ENCODE measurements around the gene RNH1. TPM values are rescaled to one million over a fixed set of nuclear protein-coding genes. Genes with fewer than 3 reads are reported as not detected.

Gene RNH1
- total RNA-seq, 2 donors from 2014 or later, result 42.7 to 43.2 TPM

GRCh38 chr11:495537-495931 is 11.5 kb downstream of the RNH1 start:
- no peaks in the 10 kb centered on the region for H3K4me1 ChIP-seq (ENCODE audit: control insufficient read depth, insufficient read depth, low read length)
- no peaks in the 10 kb centered on the region for H3K27me3 ChIP-seq (ENCODE audit: control insufficient read depth, insufficient read depth, low read length, poor library complexity, severe bottlenecking)
- WGBS, 2 experiments (ENCODE audit: insufficient coverage in 1 of 2, insufficient read length in 1 of 2), result 96 to 97% methylated on average over 6 to 10 of the region's 10 CpGs
- Mint-ChIP-seq H3K27ac (no peak overlapping the region), H3K4me1 (no peaks in the 10 kb centered on the region), H3K4me3 (no peak overlapping the region), H3K9me3 (peaks cover 11% of the 10 kb centered on the region), H3K36me3 (ENCODE audit: low read depth) (peaks cover 51% of the 10 kb centered on the region), H3K27me3 (ENCODE audit: insufficient read depth) (no peaks in the 10 kb centered on the region)
- H3K36me3 ChIP-seq (ENCODE audit: control insufficient read depth, insufficient read depth, low read length), result peaks cover 48% of the 10 kb centered on the region
- H3K9ac ChIP-seq (ENCODE audit: extremely low read depth, low read length, poor library complexity, severe bottlenecking), result no peak overlapping the region
- no peak overlapping the region for H3K4me3 ChIP-seq (ENCODE audit: low read length)
- no peak for TF ChIP-seq CTCF (conservative IDR thresholded peaks at IDR 0.05)
- H3K9me3 ChIP-seq (ENCODE audit: control insufficient read depth, low read length), result peaks cover 5% of the 10 kb centered on the region
- DNase-seq, result no peak
- peak overlapping the region; percentile 41 for H3K27ac ChIP-seq (ENCODE audit: low read depth, low read length)

GRCh38 chr11:494761-495536 is 12.1 kb downstream of the RNH1 start:
- H3K9me3 ChIP-seq (ENCODE audit: control insufficient read depth, low read length), result peaks cover 5% of the 10 kb centered on the region
- H3K4me1 ChIP-seq (ENCODE audit: control insufficient read depth, insufficient read depth, low read length), result no peaks in the 10 kb centered on the region
- Mint-ChIP-seq H3K27ac (peak overlapping the region; percentile 55), H3K27me3 (ENCODE audit: insufficient read depth) (no peaks in the 10 kb centered on the region), H3K4me3 (no peak overlapping the region), H3K9me3 (peaks cover 11% of the 10 kb centered on the region), H3K4me1 (no peaks in the 10 kb centered on the region), H3K36me3 (ENCODE audit: low read depth) (peaks cover 48% of the 10 kb centered on the region)
- H3K9ac ChIP-seq (ENCODE audit: extremely low read depth, low read length, poor library complexity, severe bottlenecking), result no peak overlapping the region
- no peak for TF ChIP-seq CTCF (conservative IDR thresholded peaks at IDR 0.05)
- DNase-seq, result no peak
- no peak overlapping the region for H3K4me3 ChIP-seq (ENCODE audit: low read length)
- peak overlapping the region; percentile 41 for H3K27ac ChIP-seq (ENCODE audit: low read depth, low read length)
- 94 to 97% methylated on average over 19 to 37 of the region's 37 CpGs for WGBS, 2 experiments (ENCODE audit: insufficient coverage in 1 of 2, insufficient read length in 1 of 2)
- no peaks in the 10 kb centered on the region for H3K27me3 ChIP-seq (ENCODE audit: control insufficient read depth, insufficient read depth, low read length, poor library complexity, severe bottlenecking)
- H3K36me3 ChIP-seq (ENCODE audit: control insufficient read depth, insufficient read depth, low read length), result peaks cover 42% of the 10 kb centered on the region

GRCh38 chr11:492427-493226 is 14.4 kb downstream of the RNH1 start:
- H3K9me3 Mint-ChIP-seq, result peaks cover 8% of the 10 kb centered on the region
- no peak overlapping the region for H3K4me3 Mint-ChIP-seq
- H3K36me3 ChIP-seq (ENCODE audit: control insufficient read depth, insufficient read depth, low read length), result peaks cover 19% of the 10 kb centered on the region
- no peaks in the 10 kb centered on the region for H3K27me3 ChIP-seq (ENCODE audit: control insufficient read depth, insufficient read depth, low read length, poor library complexity, severe bottlenecking)
- H3K27ac Mint-ChIP-seq, result no peak overlapping the region
- DNase-seq, result no peak
- peaks cover 2% of the 10 kb centered on the region for H3K9me3 ChIP-seq (ENCODE audit: control insufficient read depth, low read length)
- 93 to 94% methylated on average over 28 to 32 of the region's 32 CpGs for WGBS, 2 experiments (ENCODE audit: insufficient coverage in 1 of 2, insufficient read length in 1 of 2)
- TF ChIP-seq CTCF (conservative IDR thresholded peaks at IDR 0.05), result no peak
- H3K36me3 Mint-ChIP-seq (ENCODE audit: low read depth), result peaks cover 33% of the 10 kb centered on the region
- no peaks in the 10 kb centered on the region for H3K4me1 ChIP-seq (ENCODE audit: control insufficient read depth, insufficient read depth, low read length)
- no peaks in the 10 kb centered on the region for H3K27me3 Mint-ChIP-seq (ENCODE audit: insufficient read depth)
- no peak overlapping the region for H3K4me3 ChIP-seq (ENCODE audit: low read length)
- no peaks in the 10 kb centered on the region for H3K4me1 Mint-ChIP-seq
- no peak overlapping the region for H3K27ac ChIP-seq (ENCODE audit: low read depth, low read length)
- no peak overlapping the region for H3K9ac ChIP-seq (ENCODE audit: extremely low read depth, low read length, poor library complexity, severe bottlenecking)

All from endodermal cell (in vitro differentiated cells).